A549 (cell line): ENCODE data around the gene PCCB. TPM values are rescaled to one million over a fixed set of nuclear protein-coding genes. Genes with fewer than 3 reads are reported as not detected.
"Not testable (repeated sequence)": the region's sequence is repeated elsewhere in the genome, so short reads cannot be mapped to it uniquely, and the experiment has no call there.

Experiments used
- ATAC-seq, 2 experiments: fragments of 200-7000 bp in 1 of 2; fragments of >200 bp in 1 of 2; cut with Nextera tagmentation in 1 of 2; cut with Tn5 transposase in 1 of 2; 3 replicates each; pipeline versions ENCODE4 v1.8.0 to v1.9.1; 2018 to 2020; ENCODE audit warnings: mild to moderate bottlenecking in 1 of 2, moderate library complexity in 1 of 2
- CTCF ChIA-PET: fragments of 300-600 bp; sonication (Branson Sonifier 250); formaldehyde crosslinking; extraction: SDS; loops from one replicate; lab custom pipeline; 2021; ENCODE audit warnings: antibody characterized with exemption, inconsistent platforms; lab: Yijun Ruan, JAX
- POLR2A ChIA-PET: fragments of 350-600 bp; formaldehyde crosslinking; extraction: SDS; loops from one replicate; lab custom pipeline; 2021; ENCODE audit warnings: antibody characterized with exemption, inconsistent platforms; lab: Yijun Ruan, JAX
- DNase-seq, 2 experiments: peaks; one replicate each; pipeline versions ENCODE4 v3.0.0 to v3.0.0-alpha.2; 2011 to 2016; ENCODE audit warnings: low read depth in 1 of 2, low spot score in 1 of 2
- FAIRE-seq: peaks from 2 replicates; lab custom pipeline; 2011; peaks lifted over from hg19 to GRCh38; lab: Jason Lieb, UNC
- H3K27ac ChIP-seq, 2 experiments: fragments of >200 bp; sonication (Bioruptor Twin); formaldehyde crosslinking; 3 replicates each; pipeline ENCODE4 v1.5.1; 2016 to 2017
- H3K4me1 ChIP-seq: fragments of >200 bp; sonication (Bioruptor Twin); formaldehyde crosslinking; 3 replicates; pipeline ENCODE4 v1.6.1; 2016
- H3K4me2 ChIP-seq: fragments of >200 bp; sonication (Bioruptor Twin); formaldehyde crosslinking; 3 replicates; pipeline ENCODE4 v1.6.1; 2016
- H3K4me3 ChIP-seq: fragments of >200 bp; sonication (Bioruptor Twin); formaldehyde crosslinking; 3 replicates; pipeline ENCODE4 v1.5.1; 2016
- H3K9me3 ChIP-seq: fragments of >200 bp; sonication (Bioruptor Twin); formaldehyde crosslinking; 3 replicates; pipeline ENCODE4 v1.6.1; 2016
- BHLHE40 ChIP-seq: IDR thresholded peaks from 2 replicates; pipeline ENCODE4 v1.6.1; 2012; ENCODE audit warnings: low read depth, low read length, inconsistent platforms
- CEBPB ChIP-seq, 2 experiments: fragments of >200 bp in 1 of 2; sonication (Bioruptor Twin) in 1 of 2; formaldehyde crosslinking in 1 of 2; IDR thresholded peaks; 2 replicates each; pipeline ENCODE4 v1.6.1; 2012 to 2016
- CHD2 ChIP-seq: fragments of 150-350 bp; IDR thresholded peaks from 2 replicates; pipeline ENCODE4 v1.6.1; 2014; ENCODE audit warnings: low read length; ENCODE audit not compliant: partially characterized antibody
- CHD4 ChIP-seq: fragments of 200-600 bp; sonication (generic); IDR thresholded peaks from 2 replicates; pipeline ENCODE4 v1.6.1; 2016; ENCODE audit warnings: antibody characterized with exemption, mild to moderate bottlenecking, borderline replicate concordance
- FOXS1 ChIP-seq: fragments of 250-450 bp; sonication (Bioruptor Pico); IDR thresholded peaks from 2 replicates; pipeline ENCODE4 v1.5.0; 2020; ENCODE audit warnings: mild to moderate bottlenecking, moderate library complexity
- GATA3 ChIP-seq: IDR thresholded peaks from 2 replicates; pipeline ENCODE4 v1.6.1; 2012; ENCODE audit warnings: borderline replicate concordance
- JUN ChIP-seq, 2 experiments: fragments of >200 bp; sonication (Bioruptor Twin); formaldehyde crosslinking; IDR thresholded peaks; 2 replicates in 1 of 2; 3 replicates in 1 of 2; pipeline ENCODE4 v1.6.1; 2016 to 2017
- JUNB ChIP-seq: fragments of >200 bp; sonication (Bioruptor Twin); formaldehyde crosslinking; IDR thresholded peaks from 2 replicates; pipeline ENCODE4 v1.6.1; 2016
- MAFK ChIP-seq: fragments of 450-650 bp; IDR thresholded peaks from 2 replicates; pipeline ENCODE4 v1.6.1; 2014; ENCODE audit not compliant: partially characterized antibody
- POLR2A ChIP-seq: IDR thresholded peaks from 2 replicates; pipeline ENCODE4 v1.6.1; 2012; ENCODE audit warnings: mild to moderate bottlenecking, low read length
- RAD21 ChIP-seq, 2 experiments: fragments of >200 bp in 1 of 2; sonication (Bioruptor Twin) in 1 of 2; formaldehyde crosslinking in 1 of 2; IDR thresholded peaks in 1 of 2; conservative IDR thresholded peaks in 1 of 2; 2 replicates in 1 of 2; 3 replicates in 1 of 2; pipeline ENCODE4 v1.6.1; 2012 to 2018; ENCODE audit warnings: inconsistent platforms in 1 of 2
- RCOR1 ChIP-seq: fragments of 150-350 bp; IDR thresholded peaks from 2 replicates; pipeline ENCODE4 v1.6.1; 2014; ENCODE audit warnings: antibody characterized with exemption, low read length, low read depth
- TFCP2L1 ChIP-seq: fragments of 250-450 bp; sonication (Bioruptor Pico); IDR thresholded peaks from 2 replicates; pipeline ENCODE4 v1.5.0; 2021; ENCODE audit warnings: mild to moderate bottlenecking
- ZC3H11A ChIP-seq: fragments of 450-650 bp; IDR thresholded peaks from 2 replicates; pipeline ENCODE4 v1.6.1; 2014; ENCODE audit warnings: antibody characterized with exemption, mild to moderate bottlenecking
- ZNF302 ChIP-seq: fragments of 250-450 bp; sonication (Bioruptor Pico); IDR thresholded peaks from 2 replicates; pipeline ENCODE4 v1.9.0; 2021; ENCODE audit warnings: inconsistent platforms, mild to moderate bottlenecking, moderate library complexity
- WGBS: methylation state at CpG from one replicate; pipeline ENCODE4 v1.1.6; 2017; ENCODE audit errors: missing lambda C conversion rate; 5-methylcytosine and 5-hydroxymethylcytosine counted together
- polyA plus RNA-seq, 4 experiments: library from polyadenylated mRNA; depleted of rRNA in 3 of 4; stranded (reverse); fragments of >200 nt; fragmentation: RNase III in 1 of 4; extraction: RNeasy Plus Mini Kit Qiagen cat#74134 plus additional on column Dnase treatment in 1 of 4; gene quantifications; 2 replicates in 3 of 4; 3 replicates in 1 of 4; pipeline ENCODE4 v1.2.3, GENCODE V29; 2011 to 2017
- TF ChIP-seq, protein P1 (sequence below): fragments of 250-450 bp; sonication (Bioruptor Pico); IDR thresholded peaks from 2 replicates; pipeline ENCODE4 v1.5.0; 2021; ENCODE audit warnings: mild to moderate bottlenecking, moderate library complexity, borderline replicate concordance
- TF ChIP-seq, protein P2 (sequence below): IDR thresholded peaks from 2 replicates; pipeline ENCODE4 v1.6.1; 2012; ENCODE audit warnings: low read depth, borderline replicate concordance
- TF ChIP-seq, protein P3 (sequence below): fragments of 150-350 bp; IDR thresholded peaks from 2 replicates; pipeline ENCODE4 v1.6.1; 2014; ENCODE audit warnings: low read depth, mild to moderate bottlenecking, low read length
- TF ChIP-seq, protein P4 (sequence below): fragments of 250-450 bp; sonication (Bioruptor Pico); IDR thresholded peaks from 2 replicates; pipeline ENCODE4 v1.5.0; 2020; ENCODE audit warnings: low read depth, mild to moderate bottlenecking, moderate library complexity

Gene PCCB
- polyA plus RNA-seq, 2 of the 4 experiments (the other 2 are of a cell fraction), result 31.7 to 65.5 TPM

DNA sequence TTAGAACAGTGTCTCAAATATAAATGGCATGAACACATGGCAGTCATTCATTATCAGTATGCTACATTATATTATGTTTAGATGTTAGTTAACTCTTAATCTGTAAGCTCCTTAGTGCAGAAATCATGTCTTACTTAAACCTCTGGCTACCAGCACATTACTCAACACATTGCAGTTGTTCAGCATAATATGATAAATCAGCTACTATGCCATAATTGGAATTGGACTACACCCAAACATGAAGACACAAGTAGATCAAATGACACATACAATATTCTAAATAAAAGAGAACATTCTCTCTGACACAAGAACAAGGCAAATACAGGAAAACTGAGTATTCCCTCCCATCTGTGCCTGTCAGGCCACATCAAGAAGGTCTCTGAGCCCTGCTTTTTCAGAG is 116.1 kb downstream of the PCCB start:
- CTCF ChIA-PET, result interaction anchor here (1.0 to 2.1 kb wide), 2 partner anchors 295 to 386 kb away, joined by 3 to 5 read pairs; partner anchors contain the start of gene STAG1
- ATAC-seq, result no peak
- no peak for FAIRE-seq
- Histone ChIP-seq H3K9me3 (no peaks in the 10 kb centered on the region), H3K4me2 (no peak overlapping the region), H3K4me1 (no peaks in the 10 kb centered on the region), H3K27ac (no peak overlapping the region), H3K4me3 (no peak overlapping the region)
- POLR2A ChIA-PET, result no interaction called here
- TF ChIP-seq BHLHE40 (no peak), POLR2A (no peak), ZC3H11A (no peak), FOXS1 (CRISPR knock-in tag) (no peak), TFCP2L1 (CRISPR knock-in tag) (no peak), CEBPB (IDR thresholded peaks at IDR 0.05) (no peak), MAFK (no peak), RCOR1 (no peak), GATA3 (no peak)
- TF ChIP-seq, protein P1, sequence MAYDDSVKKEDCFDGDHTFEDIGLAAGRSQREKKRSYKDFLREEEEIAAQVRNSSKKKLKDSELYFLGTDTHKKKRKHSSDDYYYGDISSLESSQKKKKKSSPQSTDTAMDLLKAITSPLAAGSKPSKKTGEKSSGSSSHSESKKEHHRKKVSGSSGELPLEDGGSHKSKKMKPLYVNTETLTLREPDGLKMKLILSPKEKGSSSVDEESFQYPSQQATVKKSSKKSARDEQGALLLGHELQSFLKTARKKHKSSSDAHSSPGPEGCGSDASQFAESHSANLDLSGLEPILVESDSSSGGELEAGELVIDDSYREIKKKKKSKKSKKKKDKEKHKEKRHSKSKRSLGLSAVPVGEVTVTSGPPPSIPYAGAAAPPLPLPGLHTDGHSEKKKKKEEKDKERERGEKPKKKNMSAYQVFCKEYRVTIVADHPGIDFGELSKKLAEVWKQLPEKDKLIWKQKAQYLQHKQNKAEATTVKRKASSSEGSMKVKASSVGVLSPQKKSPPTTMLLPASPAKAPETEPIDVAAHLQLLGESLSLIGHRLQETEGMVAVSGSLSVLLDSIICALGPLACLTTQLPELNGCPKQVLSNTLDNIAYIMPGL (CRISPR knock-in tag), result no peak
- no peak for DNase-seq

DNA sequence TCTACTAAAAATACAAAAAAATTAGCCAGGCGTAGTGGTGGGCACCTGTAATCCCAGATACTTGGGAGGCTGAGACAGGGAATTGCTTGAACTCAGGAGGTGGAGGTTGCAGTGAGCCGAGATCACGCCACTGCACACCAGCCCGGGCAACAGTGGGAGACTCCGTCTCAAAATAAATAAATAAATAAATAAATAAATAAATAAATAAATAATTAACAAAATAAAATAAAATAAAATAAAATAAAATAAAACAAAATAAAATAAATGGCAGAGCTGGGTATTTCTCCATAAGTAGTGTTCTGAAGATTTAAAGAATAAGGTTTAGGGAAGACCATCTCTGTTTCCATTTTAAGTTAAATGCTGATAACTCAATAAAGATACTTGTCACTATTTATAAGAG is 125.7 kb downstream of the PCCB start:
- FAIRE-seq, CTCF ChIA-PET, ATAC-seq, H3K4me3 ChIP-seq, H3K9me3 ChIP-seq, POLR2A ChIA-PET, H3K27ac ChIP-seq, H3K4me1 ChIP-seq, DNase-seq, H3K4me2 ChIP-seq: not testable (repeated sequence)
- 98% methylated on average over 5 of the region's 5 CpGs for WGBS
- peak; percentile 29 for TF ChIP-seq ZC3H11A

DNA sequence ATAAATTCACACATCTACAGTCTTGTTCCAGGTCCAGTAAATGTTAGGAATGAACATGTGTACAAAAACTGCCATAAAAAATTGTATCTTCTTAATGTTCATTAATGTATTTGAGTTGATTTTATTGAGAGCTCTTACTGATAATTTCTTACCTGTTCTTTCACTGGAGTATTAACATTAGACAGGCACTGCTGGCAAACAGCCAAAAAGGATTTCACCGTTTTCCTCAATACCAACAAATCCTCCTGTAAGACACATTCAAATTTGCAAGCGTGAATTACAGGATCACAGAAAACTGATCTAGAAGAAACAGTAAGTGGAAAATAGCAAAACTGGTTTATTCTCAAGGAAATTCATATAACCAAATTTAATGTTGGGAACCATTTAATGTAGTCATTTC is 127.4 kb downstream of the PCCB start:
- FAIRE-seq (no peak), DNase-seq (no peak), ATAC-seq (no peak)
- H3K27ac ChIP-seq, result no peak overlapping the region
- no peak overlapping the region for H3K4me3 ChIP-seq
- POLR2A ChIA-PET, result no interaction called here
- WGBS, result 77% methylated on average over 2 of the region's 2 CpGs
- no peak overlapping the region for H3K4me2 ChIP-seq
- CTCF ChIA-PET, result interaction anchor here (0.6 to 1.3 kb wide), 3 partner anchors 14 to 375 kb away, joined by 3 to 4 read pairs (median 3); partner anchors contain the start of gene STAG1
- no peaks in the 10 kb centered on the region for H3K4me1 ChIP-seq
- TF ChIP-seq CEBPB (IDR thresholded peaks at IDR 0.05) (no peak), RAD21 (conservative IDR thresholded peaks at IDR 0.05 in 1 of 2, IDR thresholded peaks at IDR 0.05 in 1 of 2) (no peak), GATA3 (no peak), RCOR1 (no peak), CHD2 (no peak), CHD4 (no peak)
- TF ChIP-seq, protein P2, sequence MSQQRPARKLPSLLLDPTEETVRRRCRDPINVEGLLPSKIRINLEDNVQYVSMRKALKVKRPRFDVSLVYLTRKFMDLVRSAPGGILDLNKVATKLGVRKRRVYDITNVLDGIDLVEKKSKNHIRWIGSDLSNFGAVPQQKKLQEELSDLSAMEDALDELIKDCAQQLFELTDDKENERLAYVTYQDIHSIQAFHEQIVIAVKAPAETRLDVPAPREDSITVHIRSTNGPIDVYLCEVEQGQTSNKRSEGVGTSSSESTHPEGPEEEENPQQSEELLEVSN, result no peak
- H3K9me3 ChIP-seq, result no peaks in the 10 kb centered on the region

DNA sequence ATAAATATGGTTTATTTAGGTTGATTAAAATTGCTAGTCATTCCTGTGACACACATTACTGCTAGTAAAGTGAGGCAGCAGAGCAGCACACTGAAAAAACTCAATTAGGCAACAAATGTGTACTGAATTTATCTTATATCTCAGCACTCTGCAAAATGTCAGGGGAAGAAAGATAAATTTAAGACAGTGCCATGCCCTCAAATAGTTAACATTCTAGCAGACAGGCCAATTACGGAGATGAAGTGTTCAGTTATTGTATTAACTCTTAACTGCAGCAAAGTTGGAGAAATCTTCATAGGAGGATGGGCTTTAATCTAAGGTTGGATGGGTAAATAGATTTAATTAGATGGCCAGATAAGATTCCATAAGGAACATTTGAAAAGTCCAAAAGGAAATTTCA is 127.9 kb downstream of the PCCB start:
- no peaks in the 10 kb centered on the region for H3K9me3 ChIP-seq
- ChIA-PET CTCF (interaction anchor here (0.6 to 1.3 kb wide), 3 partner anchors 14 to 374 kb away, joined by 3 to 4 read pairs (median 3); partner anchors contain the start of gene STAG1), POLR2A (no interaction called here)
- H3K4me3 ChIP-seq, result no peak overlapping the region
- no peak for DNase-seq
- WGBS, result 94% methylated on average over 1 of the region's 1 CpG
- no peak for TF ChIP-seq ZNF302 (CRISPR knock-in tag)
- TF ChIP-seq, protein P3, sequence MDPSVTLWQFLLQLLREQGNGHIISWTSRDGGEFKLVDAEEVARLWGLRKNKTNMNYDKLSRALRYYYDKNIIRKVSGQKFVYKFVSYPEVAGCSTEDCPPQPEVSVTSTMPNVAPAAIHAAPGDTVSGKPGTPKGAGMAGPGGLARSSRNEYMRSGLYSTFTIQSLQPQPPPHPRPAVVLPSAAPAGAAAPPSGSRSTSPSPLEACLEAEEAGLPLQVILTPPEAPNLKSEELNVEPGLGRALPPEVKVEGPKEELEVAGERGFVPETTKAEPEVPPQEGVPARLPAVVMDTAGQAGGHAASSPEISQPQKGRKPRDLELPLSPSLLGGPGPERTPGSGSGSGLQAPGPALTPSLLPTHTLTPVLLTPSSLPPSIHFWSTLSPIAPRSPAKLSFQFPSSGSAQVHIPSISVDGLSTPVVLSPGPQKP, result no peak
- TF ChIP-seq, protein P4, sequence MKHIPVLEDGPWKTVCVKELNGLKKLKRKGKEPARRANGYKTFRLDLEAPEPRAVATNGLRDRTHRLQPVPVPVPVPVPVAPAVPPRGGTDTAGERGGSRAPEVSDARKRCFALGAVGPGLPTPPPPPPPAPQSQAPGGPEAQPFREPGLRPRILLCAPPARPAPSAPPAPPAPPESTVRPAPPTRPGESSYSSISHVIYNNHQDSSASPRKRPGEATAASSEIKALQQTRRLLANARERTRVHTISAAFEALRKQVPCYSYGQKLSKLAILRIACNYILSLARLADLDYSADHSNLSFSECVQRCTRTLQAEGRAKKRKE (CRISPR knock-in tag), result no peak
- no peak for TF ChIP-seq RAD21 (conservative IDR thresholded peaks at IDR 0.05 in 1 of 2, IDR thresholded peaks at IDR 0.05 in 1 of 2)
- no peak for TF ChIP-seq JUN (IDR thresholded peaks at IDR 0.05)
- TF ChIP-seq JUNB, result no peak
- TF ChIP-seq, all 56 proteins: peak for 0
- H3K4me2 ChIP-seq, result no peak overlapping the region
- FAIRE-seq, result no peak
- no peak for ATAC-seq
- no peaks in the 10 kb centered on the region for H3K4me1 ChIP-seq
- H3K27ac ChIP-seq, result no peak overlapping the region
